OCI-M2 (cell line): ENCODE results near the gene CEACAM18.
A peak's percentile ranks its signal among the peaks of the same experiment; 100 is the strongest.

ENCODE experiments used
- DNase-seq: peaks from one replicate; lab custom pipeline; 2025; ENCODE audit not compliant: unreplicated experiment; lab: John Stamatoyannopoulos, UW

The CEACAM18 gene

GRCh38 chr19:51524666-51525264, 46.4 kb downstream of the CEACAM18 start:
- DNase-seq = no peak

- no peak for DNase-seq
Observed at GRCh38 chr19:51525651-51526050, 47.3 kb downstream of the CEACAM18 start.

GRCh38 chr19:51529301-51529700, 51.0 kb downstream of the CEACAM18 start:
- DNase-seq = no peak

GRCh38 chr19:51530616-51531015, 52.3 kb downstream of the CEACAM18 start:
- no peak for DNase-seq

- peak; percentile 46 for DNase-seq
Observed at GRCh38 chr19:51531349-51532315, 53.3 kb downstream of the CEACAM18 start, which contains the start of gene SIGLEC6. SIGLEC6 (minus strand) TSS chr19:51531670; CDS start chr19:51531648, 22 bp downstream.

- no peak for DNase-seq
Observed at GRCh38 chr19:51535535-51535934, 57.2 kb downstream of the CEACAM18 start.

- DNase-seq = no peak
Observed at GRCh38 chr19:51539821-51540366, 61.6 kb downstream of the CEACAM18 start.
